DND-41 (cell line): ENCODE measurements around the gene VPS8.

Experiments
- ATAC-seq: fragments of 200-7000 bp; cut with Tn5 transposase; 3 replicates; pipeline ENCODE4 v1.9.1; 2021; ENCODE audit warnings: low read depth; ENCODE audit not compliant: insufficient read depth
- DNase-seq: peaks from one replicate; pipeline ENCODE4 v3.0.0-alpha.2; 2020
- H2AFZ ChIP-seq: 2 replicates; pipeline ENCODE4 v1.6.0; 2012; ENCODE audit warnings: low read depth, low read length
- H3K27ac ChIP-seq: 2 replicates; pipeline ENCODE4 v1.5.1; 2012; ENCODE audit warnings: low read length, inconsistent platforms
- H3K27me3 ChIP-seq: fragments of 200-600 bp; sonication (generic); 2 replicates; pipeline ENCODE4 v1.6.0; 2012; ENCODE audit warnings: low read length, mild to moderate bottlenecking, inconsistent platforms; ENCODE audit not compliant: insufficient read depth, poor library complexity
- H3K36me3 ChIP-seq: 2 replicates; pipeline ENCODE4 v1.5.1; 2012; ENCODE audit warnings: low read length, inconsistent platforms; ENCODE audit not compliant: insufficient read depth
- H3K4me1 ChIP-seq: 2 replicates; pipeline ENCODE4 v1.5.1; 2012; ENCODE audit warnings: mild to moderate bottlenecking, low read length; ENCODE audit not compliant: insufficient read depth
- H3K4me2 ChIP-seq: 2 replicates; pipeline ENCODE4 v1.6.0; 2012; ENCODE audit warnings: mild to moderate bottlenecking, moderate library complexity, low read length, inconsistent platforms; ENCODE audit not compliant: insufficient read depth
- H3K4me3 ChIP-seq, 2 experiments: fragments of 200-600 bp in 1 of 2; shearing (Covaris generic) in 1 of 2; 2 replicates each; pipeline ENCODE4 v1.5.1; 2012 to 2016; ENCODE audit warnings: inconsistent platforms in 2 of 2, low read length in 2 of 2, mild to moderate bottlenecking in 2 of 2, low read depth in 1 of 2, moderate library complexity in 1 of 2
- H3K79me2 ChIP-seq: 2 replicates; pipeline ENCODE4 v1.6.0; 2012; ENCODE audit warnings: low read length, inconsistent platforms; ENCODE audit not compliant: insufficient read depth
- H3K9ac ChIP-seq: 2 replicates; pipeline ENCODE4 v1.6.0; 2012; ENCODE audit warnings: low read depth, mild to moderate bottlenecking, inconsistent platforms, low read length, moderate library complexity
- H3K9me3 ChIP-seq: 2 replicates; pipeline ENCODE4 v1.5.1; 2012; ENCODE audit warnings: low read length, moderate library complexity, mild to moderate bottlenecking, inconsistent platforms; ENCODE audit not compliant: insufficient read depth, severe bottlenecking
- H4K20me1 ChIP-seq: 2 replicates; pipeline ENCODE4 v1.6.0; 2012; ENCODE audit warnings: low read length; ENCODE audit not compliant: insufficient read depth
- EZH2 ChIP-seq: IDR thresholded peaks from 3 replicates; pipeline ENCODE4 v1.6.1; 2012; ENCODE audit warnings: borderline replicate concordance, low read depth, mild to moderate bottlenecking, moderate library complexity, low read length, inconsistent platforms; ENCODE audit not compliant: severe bottlenecking
- TF ChIP-seq, protein P1 (sequence below): IDR thresholded peaks from 2 replicates; pipeline ENCODE4 v1.5.1; 2012; ENCODE audit warnings: borderline replicate concordance, low read length, moderate library complexity, mild to moderate bottlenecking; ENCODE audit not compliant: poor library complexity, severe bottlenecking; ENCODE audit errors: extremely low read depth

Gene VPS8

GRCh38 chr3:185056908-185057307, 244.9 kb downstream of the VPS8 start:
- Histone ChIP-seq H3K4me2 (no peak overlapping the region), H3K79me2 (no peaks in the 10 kb centered on the region), H3K9me3 (peaks cover 5% of the 10 kb centered on the region), H3K4me1 (no peaks in the 10 kb centered on the region), H3K27me3 (no peaks in the 10 kb centered on the region), H3K27ac (no peak overlapping the region), H4K20me1 (no peaks in the 10 kb centered on the region), H2AFZ (no peak overlapping the region), H3K4me3 (no peak overlapping the region), H3K36me3 (peaks cover 16% of the 10 kb centered on the region), H3K9ac (no peak overlapping the region)
- TF ChIP-seq, protein P1, sequence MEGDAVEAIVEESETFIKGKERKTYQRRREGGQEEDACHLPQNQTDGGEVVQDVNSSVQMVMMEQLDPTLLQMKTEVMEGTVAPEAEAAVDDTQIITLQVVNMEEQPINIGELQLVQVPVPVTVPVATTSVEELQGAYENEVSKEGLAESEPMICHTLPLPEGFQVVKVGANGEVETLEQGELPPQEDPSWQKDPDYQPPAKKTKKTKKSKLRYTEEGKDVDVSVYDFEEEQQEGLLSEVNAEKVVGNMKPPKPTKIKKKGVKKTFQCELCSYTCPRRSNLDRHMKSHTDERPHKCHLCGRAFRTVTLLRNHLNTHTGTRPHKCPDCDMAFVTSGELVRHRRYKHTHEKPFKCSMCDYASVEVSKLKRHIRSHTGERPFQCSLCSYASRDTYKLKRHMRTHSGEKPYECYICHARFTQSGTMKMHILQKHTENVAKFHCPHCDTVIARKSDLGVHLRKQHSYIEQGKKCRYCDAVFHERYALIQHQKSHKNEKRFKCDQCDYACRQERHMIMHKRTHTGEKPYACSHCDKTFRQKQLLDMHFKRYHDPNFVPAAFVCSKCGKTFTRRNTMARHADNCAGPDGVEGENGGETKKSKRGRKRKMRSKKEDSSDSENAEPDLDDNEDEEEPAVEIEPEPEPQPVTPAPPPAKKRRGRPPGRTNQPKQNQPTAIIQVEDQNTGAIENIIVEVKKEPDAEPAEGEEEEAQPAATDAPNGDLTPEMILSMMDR = no peak
- TF ChIP-seq EZH2 = no peak
- ATAC-seq = no peak
- DNase-seq = no peak

GRCh38 chr3:185057829-185058228, 245.9 kb downstream of the VPS8 start:
- no peak overlapping the region for H2AFZ ChIP-seq
- H3K9me3 ChIP-seq = peaks cover 5% of the 10 kb centered on the region
- no peak overlapping the region for H3K9ac ChIP-seq
- DNase-seq = no peak
- no peak overlapping the region for H3K4me3 ChIP-seq
- no peaks in the 10 kb centered on the region for H4K20me1 ChIP-seq
- no peaks in the 10 kb centered on the region for H3K27me3 ChIP-seq
- ATAC-seq = no peak
- no peaks in the 10 kb centered on the region for H3K4me1 ChIP-seq
- TF ChIP-seq, protein P1 = no peak
- no peak for TF ChIP-seq EZH2
- no peak overlapping the region for H3K4me2 ChIP-seq
- H3K79me2 ChIP-seq = no peaks in the 10 kb centered on the region
- H3K27ac ChIP-seq = no peak overlapping the region
- H3K36me3 ChIP-seq = peaks cover 7% of the 10 kb centered on the region; the same call in 1 of the 2 replicates

- no peak overlapping the region for H3K4me3 ChIP-seq
- no peaks in the 10 kb centered on the region for H3K4me1 ChIP-seq
- TF ChIP-seq, protein P1 = no peak
- no peak for TF ChIP-seq EZH2
- no peak overlapping the region for H3K27ac ChIP-seq
- no peak overlapping the region for H3K9ac ChIP-seq
- no peak for DNase-seq
- H3K9me3 ChIP-seq = peaks cover 5% of the 10 kb centered on the region
- ATAC-seq = no peak
- no peak overlapping the region for H2AFZ ChIP-seq
- no peaks in the 10 kb centered on the region for H3K36me3 ChIP-seq
- no peaks in the 10 kb centered on the region for H3K27me3 ChIP-seq
- no peaks in the 10 kb centered on the region for H3K79me2 ChIP-seq
- H4K20me1 ChIP-seq = no peaks in the 10 kb centered on the region
- no peak overlapping the region for H3K4me2 ChIP-seq
Measured at GRCh38 chr3:185058796-185059195, 246.8 kb downstream of the VPS8 start.

DNA sequence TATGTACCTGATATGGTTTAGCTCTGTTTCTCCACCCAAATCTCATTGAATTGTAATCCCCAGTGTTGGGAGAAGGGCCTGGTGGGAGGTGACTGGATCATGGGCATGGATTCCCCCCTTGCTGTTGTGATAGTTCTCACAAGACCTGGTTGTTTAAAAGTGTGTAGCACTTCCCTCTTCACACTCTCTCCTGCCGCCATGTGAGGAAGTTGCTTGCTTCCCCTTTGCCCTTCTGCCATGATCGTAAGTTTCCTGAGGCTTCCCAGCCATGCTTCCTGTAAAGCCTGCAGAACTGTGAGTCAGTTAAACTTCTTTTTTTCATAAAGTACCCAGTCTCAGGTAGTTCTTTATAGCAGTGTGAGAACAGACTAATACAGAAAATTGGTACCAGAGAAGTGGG, 247.8 kb downstream of the VPS8 start:
- peaks cover 5% of the 10 kb centered on the region for H3K9me3 ChIP-seq
- H3K36me3 ChIP-seq = no peaks in the 10 kb centered on the region
- H3K4me1 ChIP-seq = no peaks in the 10 kb centered on the region
- H3K4me3 ChIP-seq = no peak overlapping the region
- no peak overlapping the region for H3K9ac ChIP-seq
- H4K20me1 ChIP-seq = no peaks in the 10 kb centered on the region
- no peak overlapping the region for H3K27ac ChIP-seq
- no peak overlapping the region for H3K4me2 ChIP-seq
- H3K79me2 ChIP-seq = no peaks in the 10 kb centered on the region
- H2AFZ ChIP-seq = no peak overlapping the region
- DNase-seq = no peak
- no peak for ATAC-seq
- no peak for TF ChIP-seq EZH2
- TF ChIP-seq, protein P1 = no peak
- H3K27me3 ChIP-seq = no peaks in the 10 kb centered on the region
